ENCODE results near the gene AKAP4.

GRCh38 chrX:50180073-50180940 lies 20.5 kb downstream of the AKAP4 start:
- no peak for TF ChIP-seq POLR2AphosphoS5 (IDR thresholded peaks at IDR 0.05)
- no peak for TF ChIP-seq EP300 (IDR thresholded peaks at IDR 0.05)
- no peak for TF ChIP-seq CTCF (IDR thresholded peaks at IDR 0.05)
